ENCODE measurements around the gene GNB1L. TPM values are rescaled to one million over a fixed set of nuclear protein-coding genes. Genes with fewer than 3 reads are reported as not detected.

GNB1L gene
- total and polyA plus RNA-seq, 9 of the 15 experiments (the other 6 are each of a cell fraction or from before 2014, with no cell fraction given) = 0.56 to 50.5 (median 10.2) TPM

- TF ChIP-seq ZNF384 (IDR thresholded peaks at IDR 0.05; ENCODE audit: low read depth, low read length) (no peak), BHLHE40 (IDR thresholded peaks at IDR 0.05; ENCODE audit: low read length) (no peak; the same call in 1 of the 2 replicates), SMARCA5 (IDR thresholded peaks at IDR 0.05) (no peak), CBX8 (IDR thresholded peaks at IDR 0.05; ENCODE audit: borderline replicate concordance, extremely low read depth, low read depth, low read length, poor library complexity, severe bottlenecking) (no peak), LARP7 (IDR thresholded peaks at IDR 0.05) (no peak), NFE2L1 (tag; IDR thresholded peaks at IDR 0.05; ENCODE audit: borderline replicate concordance, low read depth) (no peak), CREM (IDR thresholded peaks at IDR 0.05; ENCODE audit: low read depth) (0 out of 2 replicates have a peak, but pooled peaks have one; percentile 26), ZBTB40 (IDR thresholded peaks at IDR 0.05) (peak; percentile 74), ZBTB40 (CRISPR knock-in tag; IDR thresholded peaks at IDR 0.05) (peak; percentile 33; the same call in 1 of the 2 replicates), ATF4 (CRISPR knock-in tag; IDR thresholded peaks at IDR 0.05) (no peak), FOXK1 (CRISPR knock-in tag; IDR thresholded peaks at IDR 0.05; ENCODE audit: borderline replicate concordance) (no peak), LCOR (CRISPR knock-in tag; IDR thresholded peaks at IDR 0.05) (no peak), ZNF695 (CRISPR knock-in tag; IDR thresholded peaks at IDR 0.05) (no peak)
- TF ChIP-seq, protein P1, sequence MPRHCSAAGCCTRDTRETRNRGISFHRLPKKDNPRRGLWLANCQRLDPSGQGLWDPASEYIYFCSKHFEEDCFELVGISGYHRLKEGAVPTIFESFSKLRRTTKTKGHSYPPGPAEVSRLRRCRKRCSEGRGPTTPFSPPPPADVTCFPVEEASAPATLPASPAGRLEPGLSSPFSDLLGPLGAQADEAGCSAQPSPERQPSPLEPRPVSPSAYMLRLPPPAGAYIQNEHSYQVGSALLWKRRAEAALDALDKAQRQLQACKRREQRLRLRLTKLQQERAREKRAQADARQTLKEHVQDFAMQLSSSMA (CRISPR knock-in tag; IDR thresholded peaks at IDR 0.05) = 0 out of 2 replicates have a peak, but pooled peaks have one; percentile 47
- TF ChIP-seq, protein P2, sequence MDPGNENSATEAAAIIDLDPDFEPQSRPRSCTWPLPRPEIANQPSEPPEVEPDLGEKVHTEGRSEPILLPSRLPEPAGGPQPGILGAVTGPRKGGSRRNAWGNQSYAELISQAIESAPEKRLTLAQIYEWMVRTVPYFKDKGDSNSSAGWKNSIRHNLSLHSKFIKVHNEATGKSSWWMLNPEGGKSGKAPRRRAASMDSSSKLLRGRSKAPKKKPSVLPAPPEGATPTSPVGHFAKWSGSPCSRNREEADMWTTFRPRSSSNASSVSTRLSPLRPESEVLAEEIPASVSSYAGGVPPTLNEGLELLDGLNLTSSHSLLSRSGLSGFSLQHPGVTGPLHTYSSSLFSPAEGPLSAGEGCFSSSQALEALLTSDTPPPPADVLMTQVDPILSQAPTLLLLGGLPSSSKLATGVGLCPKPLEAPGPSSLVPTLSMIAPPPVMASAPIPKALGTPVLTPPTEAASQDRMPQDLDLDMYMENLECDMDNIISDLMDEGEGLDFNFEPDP (CRISPR knock-in tag; IDR thresholded peaks at IDR 0.05) = no peak
Observed at GRCh38 chr22:19766511-19767426, 87.9 kb downstream of the GNB1L start (continued).
